Bone marrow (tissue), 2 donors: ENCODE results near the gene BCL11A.

Source experiments
- DNase-seq, 2 donors: peaks; one replicate each; lab custom pipeline; 2025; lab: John Stamatoyannopoulos, UW

Gene BCL11A

GRCh38 chr2:60507211-60507965, 46.1 kb downstream of the BCL11A start:
- no peak for DNase-seq

- no peak for DNase-seq
These were observed 47.6 kb downstream of the BCL11A start for GRCh38 chr2:60505880-60506260.

GRCh38 chr2:60505240-60505879, 48.1 kb downstream of the BCL11A start:
- no peak for DNase-seq

- no peak for DNase-seq
These were observed 49.4 kb downstream of the BCL11A start for GRCh38 chr2:60504049-60504448.

- no peak for DNase-seq
These were observed 51.3 kb downstream of the BCL11A start for GRCh38 chr2:60502144-60502543.

- DNase-seq = no peak
These were observed 52.6 kb downstream of the BCL11A start for GRCh38 chr2:60500861-60501260.

GRCh38 chr2:60499651-60500265, 53.7 kb downstream of the BCL11A start:
- no peak for DNase-seq

- DNase-seq = no peak
These were observed 54.5 kb downstream of the BCL11A start for GRCh38 chr2:60498816-60499429.

- DNase-seq = no peak
These were observed 55.2 kb downstream of the BCL11A start for GRCh38 chr2:60498127-60498815.

GRCh38 chr2:60497500-60497899, 56.0 kb downstream of the BCL11A start:
- no peak for DNase-seq

GRCh38 chr2:60496956-60497355, 56.5 kb downstream of the BCL11A start:
- DNase-seq = no peak

- no peak for DNase-seq
These were observed 57.0 kb downstream of the BCL11A start for GRCh38 chr2:60496475-60496874.

- no peak for DNase-seq
These were observed 58.3 kb downstream of the BCL11A start for GRCh38 chr2:60495041-60495625.

GRCh38 chr2:60493804-60494387, 59.6 kb downstream of the BCL11A start:
- DNase-seq = no peak

- DNase-seq = no peak
These were observed 60.9 kb downstream of the BCL11A start for GRCh38 chr2:60492548-60492947.

GRCh38 chr2:60490848-60491247, 62.6 kb downstream of the BCL11A start:
- no peak for DNase-seq

GRCh38 chr2:60490441-60490840, 63.0 kb downstream of the BCL11A start:
- no peak for DNase-seq

GRCh38 chr2:60489289-60489688, 64.2 kb downstream of the BCL11A start:
- DNase-seq = no peak

GRCh38 chr2:60488291-60488690, 65.2 kb downstream of the BCL11A start:
- DNase-seq = no peak

- DNase-seq = no peak
These were observed 66.3 kb downstream of the BCL11A start for GRCh38 chr2:60487174-60487573.

GRCh38 chr2:60486551-60486950, 66.9 kb downstream of the BCL11A start:
- DNase-seq = no peak

- no peak for DNase-seq
These were observed 67.4 kb downstream of the BCL11A start for GRCh38 chr2:60486067-60486466.
